Epithelial cell of prostate (primary cell): ENCODE results near the gene RBBP6.

Experiments used
- DNase-seq: peaks from one replicate; pipeline ENCODE4 v3.0.0-alpha.2; 2011; ENCODE audit warnings: low read depth, low spot score
- H3K27ac ChIP-seq: fragments of 450-650 bp; 2 replicates; pipeline ENCODE4 v1.5.1; 2017; ENCODE audit warnings: mild to moderate bottlenecking

The RBBP6 gene

GRCh38 chr16:24522751-24523150, 16.6 kb upstream of the RBBP6 start:
- DNase-seq, result no peak
- H3K27ac ChIP-seq, result no peak overlapping the region

- no peak for DNase-seq
- H3K27ac ChIP-seq, result no peak overlapping the region
Measured at GRCh38 chr16:24523569-24523968, 15.8 kb upstream of the RBBP6 start.

DNA sequence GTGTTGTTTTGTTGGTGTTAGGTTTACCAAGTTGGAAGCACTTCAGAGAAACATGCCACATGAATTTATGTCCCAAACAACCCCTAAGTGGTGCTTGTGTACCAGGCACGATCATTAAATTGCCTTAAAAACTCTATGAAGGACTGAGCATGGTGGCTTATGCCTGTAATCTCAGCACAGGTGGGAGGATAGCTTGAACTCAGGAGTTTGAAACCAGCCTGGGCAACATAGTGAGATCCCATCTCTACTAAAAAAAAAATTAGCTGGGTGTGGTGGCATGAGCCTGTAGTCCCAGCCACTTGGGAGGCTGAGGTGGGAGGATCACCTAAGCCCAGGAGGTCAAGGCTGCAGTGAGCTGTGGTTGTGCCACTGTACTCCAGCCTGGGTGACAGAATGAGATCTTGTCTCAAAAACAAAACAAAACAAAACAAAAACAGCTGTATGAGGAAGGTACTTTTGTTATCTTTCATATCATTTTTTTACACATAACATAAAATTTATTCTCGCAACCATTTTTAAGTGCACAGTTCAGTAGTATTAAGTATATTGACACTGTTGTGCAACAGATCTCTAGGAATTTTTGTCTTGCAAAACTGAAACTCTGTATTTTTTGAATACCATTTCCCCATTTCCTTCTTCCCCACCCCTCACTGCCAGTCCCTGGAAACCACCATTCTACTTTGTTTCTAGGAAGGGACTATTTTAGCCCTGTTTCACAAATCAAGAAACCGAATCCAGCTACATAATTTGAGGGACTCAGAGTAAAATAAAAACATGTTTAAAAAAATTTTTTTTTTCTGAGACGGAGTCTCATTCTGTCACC, 14.3 kb upstream of the RBBP6 start:
- peak overlapping the region; percentile 65 for H3K27ac ChIP-seq
- DNase-seq, result no peak

GRCh38 chr16:24525970-24526559, 13.3 kb upstream of the RBBP6 start:
- DNase-seq, result peak; percentile 88
- peak overlapping the region; percentile 65 for H3K27ac ChIP-seq

DNA sequence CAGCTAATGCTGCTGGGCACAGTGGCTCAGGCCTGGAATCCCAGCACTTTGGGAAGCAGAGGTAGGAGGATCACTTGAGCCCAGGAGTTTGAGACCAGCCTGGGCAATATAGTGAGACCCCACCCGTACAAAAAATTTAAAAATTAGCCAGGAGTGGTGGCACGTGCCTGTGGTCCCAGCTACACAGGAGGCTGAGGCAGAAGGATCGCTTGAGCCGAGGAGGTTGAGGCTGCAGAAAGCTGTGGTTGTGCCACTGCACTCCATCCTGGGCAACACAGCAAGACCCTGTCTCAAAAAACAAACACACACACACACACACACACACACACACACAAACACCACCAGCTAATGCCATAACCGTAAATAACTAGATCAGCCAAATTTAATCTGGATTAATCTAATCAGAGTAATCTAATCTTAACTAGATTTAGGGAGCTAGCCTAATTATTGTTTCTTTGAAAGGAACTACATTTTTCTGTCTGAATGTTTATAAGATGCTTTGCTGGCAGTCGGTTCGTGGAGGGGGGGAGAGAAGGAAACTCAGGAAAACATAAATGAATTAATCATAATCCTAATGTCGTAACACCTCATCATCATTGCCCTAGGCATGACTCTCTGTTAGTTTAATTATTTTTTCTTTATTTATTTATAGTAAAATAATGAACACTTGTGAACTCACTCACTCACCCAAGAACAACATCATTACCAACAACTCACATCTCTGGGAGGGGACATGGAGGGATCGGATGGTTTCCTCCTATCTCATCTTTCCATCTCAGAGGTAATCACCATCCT, 12.5 kb upstream of the RBBP6 start:
- H3K27ac ChIP-seq, result peak overlapping the region; percentile 65
- no peak for DNase-seq

- H3K27ac ChIP-seq, result no peak overlapping the region
- no peak for DNase-seq
Measured at GRCh38 chr16:24531166-24531565, 8.2 kb upstream of the RBBP6 start.

- no peak for DNase-seq
- H3K27ac ChIP-seq, result no peak overlapping the region
Measured at GRCh38 chr16:24534620-24535019, 4.7 kb upstream of the RBBP6 start.

GRCh38 chr16:24535827-24536226, 3.5 kb upstream of the RBBP6 start:
- H3K27ac ChIP-seq, result no peak overlapping the region
- no peak for DNase-seq

DNA sequence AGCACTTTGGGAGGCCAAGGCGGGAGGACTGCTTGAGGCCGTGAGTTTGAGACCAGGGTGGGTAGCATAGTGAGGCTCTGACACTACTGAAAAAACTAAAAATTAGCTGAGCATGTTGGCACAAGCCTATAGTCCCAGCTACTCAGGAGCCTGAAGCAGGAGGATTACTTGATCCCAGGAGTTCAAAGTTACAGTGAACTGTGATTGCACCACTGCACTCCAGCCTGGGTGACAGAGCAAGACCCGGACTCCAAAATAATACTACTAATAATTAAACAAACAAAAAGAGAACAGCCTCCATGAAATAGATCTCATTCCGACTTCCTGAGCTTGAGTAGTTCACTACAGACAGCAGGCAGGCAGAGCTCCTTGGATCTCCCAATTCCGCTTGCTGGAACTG, 2.7 kb upstream of the RBBP6 start:
- DNase-seq, result no peak
- H3K27ac ChIP-seq, result no peak overlapping the region

DNA sequence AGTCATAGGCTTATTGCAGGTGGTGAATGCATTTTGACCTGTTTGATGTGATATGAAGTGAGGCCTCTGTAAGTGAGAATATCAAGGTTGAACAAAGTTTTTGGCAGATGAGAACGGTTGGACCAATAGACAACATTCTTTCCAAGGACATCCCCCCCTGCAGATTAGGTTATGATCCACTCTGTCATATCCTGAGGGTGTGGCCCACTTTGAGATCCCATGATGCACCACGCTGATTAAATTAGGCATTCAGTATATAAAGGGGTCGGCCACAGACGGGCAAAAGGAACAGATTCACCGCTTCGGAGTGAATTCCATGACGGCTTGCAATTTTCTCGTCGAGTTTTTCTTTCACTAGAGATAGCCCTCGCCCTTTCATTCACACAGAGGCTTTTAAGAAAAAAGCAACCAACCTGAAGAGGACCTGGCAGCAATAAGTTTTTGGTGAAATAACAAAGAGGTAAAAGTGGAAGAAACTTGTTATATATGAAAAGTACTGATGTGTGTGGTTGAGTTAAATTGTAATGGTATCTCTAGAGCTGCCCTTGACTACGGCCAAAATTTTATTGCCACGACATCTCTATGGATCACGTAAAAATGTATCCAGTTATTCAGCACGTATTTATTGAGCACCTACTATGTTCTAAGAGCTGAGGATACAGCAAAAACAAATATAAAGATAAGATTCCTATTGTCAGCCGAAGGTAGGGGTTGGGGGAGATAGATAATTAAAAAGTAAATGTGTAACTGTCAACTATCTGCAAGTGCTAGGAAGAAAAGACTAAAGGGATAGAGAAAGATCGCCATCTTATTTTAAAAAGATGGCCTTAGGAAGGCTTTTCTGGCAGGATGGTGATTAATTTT, 1.7 kb upstream of the RBBP6 start:
- no peak for DNase-seq

GRCh38 chr16:24538756-24539294, 541 bp upstream of the RBBP6 start:
- no peak overlapping the region for H3K27ac ChIP-seq
- DNase-seq, result no peak

More for the DNA sequence above, 1.7 kb upstream of the RBBP6 start:
- H3K27ac ChIP-seq, result no peak overlapping the region

GRCh38 chr16:24539850-24540601, 660 bp downstream of the RBBP6 start:
- peak overlapping the region; percentile 85 for H3K27ac ChIP-seq
- DNase-seq, result no peak

- DNase-seq, result no peak
- peak overlapping the region; percentile 85 for H3K27ac ChIP-seq
Measured at GRCh38 chr16:24540602-24541210, 1.3 kb downstream of the RBBP6 start.

DNA sequence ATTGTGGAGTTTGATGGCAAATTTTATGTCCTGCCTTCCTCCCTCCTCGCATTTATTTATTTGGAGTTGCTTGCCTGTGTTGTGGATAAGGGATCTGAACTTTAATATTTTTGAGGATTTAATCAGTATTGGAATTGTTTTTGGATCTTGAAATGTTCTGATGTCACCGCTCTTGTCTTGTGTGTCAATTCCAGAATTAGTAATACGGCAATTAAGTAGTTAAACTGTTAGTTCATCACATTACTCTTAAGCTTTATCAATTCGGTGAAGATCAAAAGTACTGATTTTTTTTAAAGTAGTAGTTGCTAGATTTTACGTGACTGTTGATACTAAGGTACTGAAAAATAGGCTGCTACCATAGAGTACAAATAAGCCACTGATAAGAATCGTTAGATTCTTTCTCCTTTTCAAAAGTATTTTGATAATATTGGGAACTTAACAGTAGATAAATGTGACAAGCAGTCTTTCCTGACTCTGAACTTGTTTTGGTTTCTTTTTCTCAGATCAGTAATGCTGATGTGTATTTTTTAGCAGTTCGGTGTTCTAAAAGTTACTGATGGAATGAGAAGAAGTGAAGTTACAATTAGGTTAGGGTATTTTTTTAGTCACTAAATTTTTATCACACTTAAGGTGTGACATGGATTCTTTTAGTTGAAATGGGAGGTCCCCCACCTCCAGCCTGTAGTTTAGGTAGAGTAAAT, 2.0 kb downstream of the RBBP6 start:
- no peak for DNase-seq
- no peak overlapping the region for H3K27ac ChIP-seq

- no peak for DNase-seq
Measured at GRCh38 chr16:24543949-24544348, 4.6 kb downstream of the RBBP6 start.

GRCh38 chr16:24544640-24545039, 5.3 kb downstream of the RBBP6 start:
- DNase-seq, result no peak
- H3K27ac ChIP-seq, result no peak overlapping the region

More at GRCh38 chr16:24543949-24544348, 4.6 kb downstream of the RBBP6 start:
- no peak overlapping the region for H3K27ac ChIP-seq

DNA sequence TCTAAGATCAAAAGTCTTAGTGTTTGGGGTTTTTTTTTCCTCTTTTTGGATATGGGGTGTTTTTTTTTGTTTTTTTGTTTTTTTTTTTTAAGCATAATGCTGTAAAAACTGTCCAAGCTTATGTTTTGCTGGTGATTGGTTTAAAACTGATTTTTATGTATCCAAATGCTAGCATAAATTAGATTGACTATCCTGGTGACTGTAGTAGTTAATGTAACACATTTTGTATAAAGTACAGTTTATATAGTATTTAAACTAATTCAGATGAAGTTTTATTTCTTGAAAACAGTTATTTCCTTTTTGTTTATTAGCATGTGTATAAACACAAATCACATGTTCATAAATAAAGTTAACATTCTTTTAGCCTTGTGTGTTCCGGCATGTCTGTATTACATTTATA, 10.9 kb downstream of the RBBP6 start:
- no peak overlapping the region for H3K27ac ChIP-seq
- no peak for DNase-seq

- DNase-seq, result no peak
- no peak overlapping the region for H3K27ac ChIP-seq
Measured at GRCh38 chr16:24552705-24553246, 13.4 kb downstream of the RBBP6 start.
